CD4-positive, alpha-beta T cell (primary cell): Measurements from ENCODE around the gene PDE8B. TPM values are rescaled to one million over a fixed set of nuclear protein-coding genes. Genes with fewer than 3 reads are reported as not detected.

Experiments used
- ATAC-seq: fragments of 200-7000 bp; cut with Tn5 transposase; one replicate; pipeline ENCODE4 v1.10.0; 2022; ENCODE audit warnings: mild to moderate bottlenecking; ENCODE audit not compliant: poor library complexity
- CTCF ChIA-PET: fragments of 350-600 bp; sonication (Branson Sonifier 250); formaldehyde crosslinking; loops from one replicate; lab custom pipeline; 2021; ENCODE audit warnings: antibody characterized with exemption, inconsistent platforms; lab: Charles Lee
- POLR2A ChIA-PET: fragments of 350-600 bp; sonication (Branson Sonifier 250); formaldehyde crosslinking; loops from one replicate; lab custom pipeline; 2021; ENCODE audit warnings: antibody characterized with exemption, inconsistent platforms; lab: Charles Lee
- DNase-seq, 14 experiments: peaks; one replicate each; pipeline ENCODE4 v3.0.0-alpha.2; 2013 to 2020; ENCODE audit warnings: mixed read lengths in 2 of 14
- H3K27ac ChIP-seq, 2 donors: one replicate each; pipeline versions ENCODE4 v1.5.1 to v1.7.0; 2013; ENCODE audit warnings: low read length in 2 of 2, low read depth in 1 of 2, mild to moderate bottlenecking in 1 of 2
- H3K27me3 ChIP-seq, 2 experiments: 1 replicate in 1 of 2; 2 replicates in 1 of 2; pipeline versions ENCODE4 v1.6.1 to v1.7.0; 2013; ENCODE audit warnings: low read length in 2 of 2, control low read depth in 1 of 2, mild to moderate bottlenecking in 1 of 2, moderate library complexity in 1 of 2; ENCODE audit not compliant: insufficient read depth in 2 of 2, control insufficient read depth in 1 of 2
- H3K36me3 ChIP-seq: one replicate; pipeline ENCODE4 v1.6.1; 2013; ENCODE audit warnings: low read length, control low read depth; ENCODE audit not compliant: insufficient read depth
- H3K4me1 ChIP-seq: one replicate; pipeline ENCODE4 v1.6.1; 2013; ENCODE audit warnings: low read length, control low read depth; ENCODE audit not compliant: insufficient read depth
- H3K4me3 ChIP-seq: one replicate; pipeline ENCODE4 v1.5.1; 2013; ENCODE audit warnings: mild to moderate bottlenecking, low read length, moderate library complexity
- H3K9me3 ChIP-seq, 2 experiments: 1 replicate in 1 of 2; 2 replicates in 1 of 2; pipeline versions ENCODE4 v1.6.1 to v1.7.0; 2013; ENCODE audit warnings: low read length in 2 of 2, mild to moderate bottlenecking in 2 of 2, control low read depth in 1 of 2, moderate library complexity in 1 of 2; ENCODE audit not compliant: control insufficient read depth in 1 of 2, insufficient read depth in 1 of 2
- H3K27ac Mint-ChIP-seq: one replicate; pipeline ENCODE4 v1.8.0; 2020; ENCODE audit warnings: mixed read lengths
- H3K27me3 Mint-ChIP-seq: one replicate; pipeline ENCODE4 v1.8.0; 2021; ENCODE audit warnings: mixed read lengths
- H3K36me3 Mint-ChIP-seq: one replicate; pipeline ENCODE4 v1.8.0; 2021; ENCODE audit warnings: low read depth, mixed read lengths
- H3K4me1 Mint-ChIP-seq: one replicate; pipeline ENCODE4 v1.8.0; 2021; ENCODE audit warnings: low read depth, mixed read lengths
- H3K4me3 Mint-ChIP-seq: one replicate; pipeline ENCODE4 v1.8.0; 2020; ENCODE audit warnings: mild to moderate bottlenecking, mixed read lengths
- H3K9me3 Mint-ChIP-seq: one replicate; pipeline ENCODE4 v1.8.0; 2020; ENCODE audit warnings: mixed read lengths
- intact Hi-C, 2 experiments: fragments of 100-400 bp; cut with DNase I in 1 of 2; cut with micrococcal nuclease in 1 of 2; formaldehyde crosslinking; loops; one replicate each; pipeline versions ENCODE4 v1.15.1 to v1.9.0; 2023 to 2025; cut with DNase I, micrococcal nuclease
- total RNA-seq, 174 experiments: library from RNA in 2 of 174; stranded (reverse) in 2 of 174; gene quantifications; one replicate each; pipeline ENCODE4 v1.2.3 and lab custom pipeline; 2021 to 2026
- TF ChIP-seq, protein P1 (sequence below): fragments of 200-600 bp; IDR thresholded peaks from one replicate; pipeline ENCODE4 v1.8.0; 2022; ENCODE audit warnings: antibody characterized with exemption, mild to moderate bottlenecking

Gene PDE8B
- total RNA-seq, 2 experiments from 2014 or later: 0.22 to 0.27 TPM

DNA sequence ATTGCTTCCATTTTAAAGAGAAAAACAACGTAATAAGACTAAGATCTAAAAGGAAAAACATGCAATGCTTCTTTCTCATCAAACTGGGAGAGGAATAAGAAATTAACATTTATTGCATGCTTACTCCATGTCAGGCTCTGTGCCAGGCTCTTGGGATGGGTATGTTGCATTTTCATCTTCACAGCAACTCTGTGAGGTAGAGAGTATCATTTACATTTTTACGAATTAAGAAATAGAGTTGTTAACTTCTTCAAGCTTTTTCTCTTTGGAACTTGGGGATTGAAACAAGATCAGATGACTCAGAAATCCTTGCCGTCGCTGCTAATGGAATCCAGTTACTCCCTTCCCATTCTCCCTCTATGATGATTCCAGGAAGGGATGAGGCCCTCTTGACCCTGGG is 39.5 kb downstream of the PDE8B start:
- ChIA-PET CTCF (no interaction called here), POLR2A (no interaction called here)
- Mint-ChIP-seq H3K36me3 (no peaks in the 10 kb centered on the region), H3K27ac (no peak overlapping the region), H3K4me1 (no peaks in the 10 kb centered on the region), H3K9me3 (no peaks in the 10 kb centered on the region), H3K4me3 (no peak overlapping the region), H3K27me3 (peaks cover 6% of the 10 kb centered on the region)
- TF ChIP-seq, protein P1, sequence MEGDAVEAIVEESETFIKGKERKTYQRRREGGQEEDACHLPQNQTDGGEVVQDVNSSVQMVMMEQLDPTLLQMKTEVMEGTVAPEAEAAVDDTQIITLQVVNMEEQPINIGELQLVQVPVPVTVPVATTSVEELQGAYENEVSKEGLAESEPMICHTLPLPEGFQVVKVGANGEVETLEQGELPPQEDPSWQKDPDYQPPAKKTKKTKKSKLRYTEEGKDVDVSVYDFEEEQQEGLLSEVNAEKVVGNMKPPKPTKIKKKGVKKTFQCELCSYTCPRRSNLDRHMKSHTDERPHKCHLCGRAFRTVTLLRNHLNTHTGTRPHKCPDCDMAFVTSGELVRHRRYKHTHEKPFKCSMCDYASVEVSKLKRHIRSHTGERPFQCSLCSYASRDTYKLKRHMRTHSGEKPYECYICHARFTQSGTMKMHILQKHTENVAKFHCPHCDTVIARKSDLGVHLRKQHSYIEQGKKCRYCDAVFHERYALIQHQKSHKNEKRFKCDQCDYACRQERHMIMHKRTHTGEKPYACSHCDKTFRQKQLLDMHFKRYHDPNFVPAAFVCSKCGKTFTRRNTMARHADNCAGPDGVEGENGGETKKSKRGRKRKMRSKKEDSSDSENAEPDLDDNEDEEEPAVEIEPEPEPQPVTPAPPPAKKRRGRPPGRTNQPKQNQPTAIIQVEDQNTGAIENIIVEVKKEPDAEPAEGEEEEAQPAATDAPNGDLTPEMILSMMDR: no peak
- Histone ChIP-seq H3K27me3 (no peaks in the 10 kb centered on the region), H3K36me3 (no peaks in the 10 kb centered on the region), H3K4me3 (no peak overlapping the region), H3K4me1 (no peaks in the 10 kb centered on the region), H3K9me3 (no peaks in the 10 kb centered on the region), H3K27ac (no peak overlapping the region)
- intact Hi-C loops: no loop called here
- no peak for ATAC-seq
- no peak for DNase-seq

DNA sequence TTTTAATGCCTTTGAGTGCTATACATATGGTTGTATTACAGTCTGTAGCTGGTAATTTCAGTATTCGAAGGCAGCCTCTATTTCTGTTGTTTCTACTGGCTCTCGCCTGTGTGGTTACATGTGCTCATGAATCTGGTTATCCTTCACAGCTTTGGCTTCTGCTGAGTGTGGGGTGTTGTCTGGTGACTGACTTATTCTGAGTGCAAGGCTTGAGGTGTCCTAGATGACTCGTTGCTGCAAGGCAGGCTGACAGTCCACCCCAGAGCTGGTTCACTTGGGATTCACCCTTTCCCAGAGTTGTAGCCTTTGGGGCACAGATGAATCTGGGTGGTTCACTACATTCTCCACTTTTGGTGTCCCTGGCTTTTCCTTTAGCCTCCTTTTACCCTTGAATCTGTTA is 41.4 kb downstream of the PDE8B start:
- H3K9me3 Mint-ChIP-seq: peaks cover under 1% of the 10 kb centered on the region
- H3K27me3 Mint-ChIP-seq: peaks cover 17% of the 10 kb centered on the region
- Histone ChIP-seq H3K36me3 (no peaks in the 10 kb centered on the region), H3K9me3 (no peaks in the 10 kb centered on the region), H3K4me3 (no peak overlapping the region), H3K27ac (no peak overlapping the region), H3K27me3 (no peaks in the 10 kb centered on the region), H3K4me1 (no peaks in the 10 kb centered on the region)
- CTCF ChIA-PET: no interaction called here
- POLR2A ChIA-PET: no interaction called here
- no peak overlapping the region for H3K4me3 Mint-ChIP-seq
- H3K4me1 Mint-ChIP-seq: no peaks in the 10 kb centered on the region
- intact Hi-C loops: no loop called here
- no peaks in the 10 kb centered on the region for H3K36me3 Mint-ChIP-seq
- DNase-seq (no peak), ATAC-seq (no peak)
- TF ChIP-seq, protein P1: no peak
- H3K27ac Mint-ChIP-seq: no peak overlapping the region

DNA sequence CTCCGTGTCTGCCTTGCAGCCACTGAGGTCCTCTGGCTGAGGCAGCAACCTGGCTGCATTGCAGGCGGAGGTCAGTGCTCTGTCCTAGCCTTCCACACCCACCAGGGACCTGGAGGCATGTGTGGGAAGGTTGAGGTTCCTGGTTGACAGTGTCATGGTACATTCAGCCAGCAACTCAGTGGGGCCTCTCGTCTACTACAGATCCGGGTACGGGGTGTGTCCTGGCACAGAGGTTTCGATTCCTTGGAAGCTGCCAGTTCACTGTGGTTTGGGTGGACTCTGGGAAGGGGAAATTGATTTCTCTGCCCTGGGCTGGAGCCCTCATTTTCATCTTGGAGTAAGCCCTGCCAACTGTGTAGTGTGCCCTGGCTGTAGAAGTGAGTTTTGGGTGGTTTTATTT is 45.1 kb downstream of the PDE8B start:
- CTCF ChIA-PET: no interaction called here
- POLR2A ChIA-PET: no interaction called here
- no peaks in the 10 kb centered on the region for H3K36me3 Mint-ChIP-seq
- intact Hi-C loops: no loop called here
- peaks cover 33% of the 10 kb centered on the region for H3K27me3 Mint-ChIP-seq
- TF ChIP-seq, protein P1: no peak
- ATAC-seq (no peak), DNase-seq (no peak)
- H3K27ac Mint-ChIP-seq: no peak overlapping the region
- H3K27me3 ChIP-seq: no peaks in the 10 kb centered on the region
- no peaks in the 10 kb centered on the region for H3K4me1 Mint-ChIP-seq
- H3K27ac ChIP-seq: no peak overlapping the region
- H3K4me3 ChIP-seq: no peak overlapping the region
- no peaks in the 10 kb centered on the region for H3K4me1 ChIP-seq
- peaks cover 3% of the 10 kb centered on the region for H3K9me3 Mint-ChIP-seq
- H3K9me3 ChIP-seq: no peaks in the 10 kb centered on the region
- no peak overlapping the region for H3K4me3 Mint-ChIP-seq
- no peaks in the 10 kb centered on the region for H3K36me3 ChIP-seq
